WERI-Rb-1 (cell line): ENCODE measurements around the gene KCTD15.

ENCODE experiments used
- DNase-seq: peaks from one replicate; pipeline ENCODE4 v3.0.0-alpha.2; 2020
- H3K27ac ChIP-seq: fragments of 250-450 bp; sonication (Bioruptor Pico); 2 replicates; pipeline ENCODE4 v1.5.1; 2020; ENCODE audit warnings: mild to moderate bottlenecking, moderate library complexity
- H3K27me3 ChIP-seq: fragments of 250-450 bp; sonication (Bioruptor Pico); 2 replicates; pipeline ENCODE4 v1.5.1; 2021; ENCODE audit warnings: mild to moderate bottlenecking, low read depth, moderate library complexity; ENCODE audit not compliant: insufficient read depth, severe bottlenecking
- H3K36me3 ChIP-seq: fragments of 250-450 bp; sonication (Bioruptor Pico); 2 replicates; pipeline ENCODE4 v1.5.1; 2020; ENCODE audit warnings: mild to moderate bottlenecking, moderate library complexity
- H3K4me3 ChIP-seq: 2 replicates; pipeline ENCODE4 v1.5.1; 2011; ENCODE audit warnings: low read depth, mild to moderate bottlenecking, control low read depth, low read length
- H3K9me3 ChIP-seq: fragments of 250-450 bp; sonication (Bioruptor Pico); 2 replicates; pipeline ENCODE4 v1.5.1; 2021; ENCODE audit warnings: mild to moderate bottlenecking, moderate library complexity; ENCODE audit not compliant: severe bottlenecking
- TF ChIP-seq, protein P1 (sequence below): IDR thresholded peaks from 2 replicates; pipeline ENCODE4 v1.5.1; 2011; ENCODE audit warnings: low read depth, mild to moderate bottlenecking, control low read depth, inconsistent platforms, low read length

KCTD15 gene

GRCh38 chr19:33794683-33795369 is 1.8 kb upstream of the KCTD15 start:
- H3K9me3 ChIP-seq, result no peaks in the 10 kb centered on the region
- peak overlapping the region; percentile 100 for H3K27ac ChIP-seq
- DNase-seq, result peak; percentile 38
- peaks cover 9% of the 10 kb centered on the region; the same call in 1 of the 2 replicates for H3K36me3 ChIP-seq
- peak overlapping the region; percentile 72 for H3K4me3 ChIP-seq
- TF ChIP-seq, protein P1, sequence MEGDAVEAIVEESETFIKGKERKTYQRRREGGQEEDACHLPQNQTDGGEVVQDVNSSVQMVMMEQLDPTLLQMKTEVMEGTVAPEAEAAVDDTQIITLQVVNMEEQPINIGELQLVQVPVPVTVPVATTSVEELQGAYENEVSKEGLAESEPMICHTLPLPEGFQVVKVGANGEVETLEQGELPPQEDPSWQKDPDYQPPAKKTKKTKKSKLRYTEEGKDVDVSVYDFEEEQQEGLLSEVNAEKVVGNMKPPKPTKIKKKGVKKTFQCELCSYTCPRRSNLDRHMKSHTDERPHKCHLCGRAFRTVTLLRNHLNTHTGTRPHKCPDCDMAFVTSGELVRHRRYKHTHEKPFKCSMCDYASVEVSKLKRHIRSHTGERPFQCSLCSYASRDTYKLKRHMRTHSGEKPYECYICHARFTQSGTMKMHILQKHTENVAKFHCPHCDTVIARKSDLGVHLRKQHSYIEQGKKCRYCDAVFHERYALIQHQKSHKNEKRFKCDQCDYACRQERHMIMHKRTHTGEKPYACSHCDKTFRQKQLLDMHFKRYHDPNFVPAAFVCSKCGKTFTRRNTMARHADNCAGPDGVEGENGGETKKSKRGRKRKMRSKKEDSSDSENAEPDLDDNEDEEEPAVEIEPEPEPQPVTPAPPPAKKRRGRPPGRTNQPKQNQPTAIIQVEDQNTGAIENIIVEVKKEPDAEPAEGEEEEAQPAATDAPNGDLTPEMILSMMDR, result no peak
- no peaks in the 10 kb centered on the region for H3K27me3 ChIP-seq

DNA sequence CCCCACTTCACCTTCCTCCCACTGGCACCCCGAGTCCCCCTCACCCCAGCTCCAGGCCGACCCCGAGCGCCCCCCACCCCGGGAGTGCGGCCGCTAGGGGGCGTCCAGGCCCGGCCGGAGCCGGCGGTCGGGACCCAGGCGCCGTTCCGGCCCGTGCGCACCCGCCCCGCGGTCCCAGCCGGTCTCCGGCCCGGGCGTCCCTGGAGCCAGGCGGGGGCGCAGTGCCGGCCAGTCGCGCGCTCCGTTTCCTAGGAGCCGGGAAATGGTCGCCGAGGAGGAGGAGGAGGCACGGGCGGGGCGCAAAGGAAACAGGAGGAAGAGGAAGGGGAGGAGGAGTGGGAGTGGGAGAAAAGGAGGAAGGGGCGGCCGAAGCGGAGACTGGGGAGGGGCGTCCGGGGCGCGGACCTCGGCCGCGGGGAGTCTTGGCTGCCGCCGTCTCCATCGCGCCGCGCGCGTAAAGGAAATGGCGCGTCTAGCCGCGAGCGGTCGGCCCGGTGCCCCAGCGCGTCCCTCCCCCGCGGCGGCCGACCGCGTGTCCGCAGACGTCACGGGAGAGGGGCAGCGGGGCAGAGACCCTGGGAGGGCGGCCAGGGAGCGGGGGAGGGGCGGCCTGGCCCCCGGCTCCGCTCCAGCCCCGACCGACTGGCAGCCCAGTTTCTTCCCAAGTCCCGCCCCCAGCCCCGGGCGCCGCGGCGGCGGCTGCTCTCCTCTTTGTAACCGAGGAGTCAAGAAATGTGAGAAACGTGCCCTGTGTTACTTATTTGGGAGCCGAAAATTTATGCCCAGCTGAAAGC is 1.1 kb upstream of the KCTD15 start:
- Histone ChIP-seq H3K27ac (peak overlapping the region; percentile 100), H3K36me3 (peaks cover 16% of the 10 kb centered on the region), H3K9me3 (no peaks in the 10 kb centered on the region), H3K4me3 (peak overlapping the region; percentile 72), H3K27me3 (no peaks in the 10 kb centered on the region)
- TF ChIP-seq, protein P1, result peak; percentile 67
- peak; percentile 86 for DNase-seq

- peak; percentile 86 for DNase-seq
- TF ChIP-seq, protein P1, result no peak
- Histone ChIP-seq H3K9me3 (no peaks in the 10 kb centered on the region), H3K27me3 (no peaks in the 10 kb centered on the region), H3K27ac (peak overlapping the region; percentile 100), H3K4me3 (peak overlapping the region; percentile 55), H3K36me3 (peaks cover 41% of the 10 kb centered on the region)
Observed at GRCh38 chr19:33797802-33798671, 1.4 kb downstream of the KCTD15 start.

DNA sequence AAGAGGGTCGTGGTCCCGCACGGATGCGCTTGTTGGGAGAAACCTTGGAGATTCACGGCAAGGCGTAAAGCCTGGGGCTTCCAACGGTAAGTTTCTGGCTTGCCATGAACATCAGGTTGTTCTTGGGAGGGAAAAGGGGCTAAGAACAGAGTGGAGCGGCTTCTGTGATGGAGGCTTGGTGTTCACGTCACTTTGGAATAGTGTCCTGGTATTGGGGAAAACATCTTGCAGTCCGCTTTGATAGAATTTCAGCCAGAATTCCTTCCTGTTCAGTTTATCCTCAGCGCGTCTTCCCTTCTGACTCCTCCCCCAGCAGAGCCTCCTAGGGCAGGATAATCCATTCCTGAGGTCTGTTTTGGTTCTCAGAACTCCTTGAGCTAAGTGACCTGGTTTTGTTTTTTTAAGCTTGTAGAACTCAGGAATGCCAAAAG is 2.0 kb downstream of the KCTD15 start:
- Histone ChIP-seq H3K9me3 (no peaks in the 10 kb centered on the region), H3K4me3 (peak overlapping the region; percentile 55), H3K36me3 (peaks cover 47% of the 10 kb centered on the region), H3K27ac (peak overlapping the region; percentile 100), H3K27me3 (no peaks in the 10 kb centered on the region)
- TF ChIP-seq, protein P1, result no peak
- DNase-seq, result peak; percentile 44

DNA sequence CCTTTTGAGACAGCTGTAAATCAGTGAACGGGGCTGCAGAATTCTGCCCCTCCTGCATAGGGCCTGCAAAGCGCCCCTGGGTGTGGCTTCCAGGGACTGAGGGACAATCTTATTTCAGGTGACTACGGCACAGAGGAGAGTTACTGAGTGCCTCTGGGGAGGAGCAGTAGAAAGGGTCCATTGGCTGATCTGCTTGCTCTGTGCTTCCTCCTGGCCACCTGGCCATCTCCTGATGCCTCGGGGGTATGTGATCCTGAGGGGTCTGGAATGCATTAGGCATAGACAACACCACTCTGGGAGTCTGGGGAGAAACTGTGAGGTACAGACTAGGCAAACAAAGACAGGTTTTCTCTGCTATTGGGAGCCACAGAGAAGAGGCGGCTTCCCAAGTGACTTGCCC is 2.8 kb downstream of the KCTD15 start:
- Histone ChIP-seq H3K27me3 (no peaks in the 10 kb centered on the region), H3K36me3 (peaks cover 54% of the 10 kb centered on the region), H3K9me3 (no peaks in the 10 kb centered on the region), H3K4me3 (no peak overlapping the region), H3K27ac (peak overlapping the region; percentile 100)
- no peak for DNase-seq
- TF ChIP-seq, protein P1, result no peak
